H1 (cell line): ENCODE results near the gene SLC44A5. TPM values are rescaled to one million over a fixed set of nuclear protein-coding genes. Genes with fewer than 3 reads are reported as not detected.

Experiments used
- CTCF ChIA-PET: fragments of 300-600 bp; sonication (Branson Sonifier 250); formaldehyde crosslinking; loops from one replicate; lab custom pipeline; 2021; ENCODE audit not compliant: partially characterized antibody; lab: Charles Lee
- POLR2A ChIA-PET: fragments of 300-600 bp; sonication (Branson Sonifier 250); formaldehyde crosslinking; loops from one replicate; lab custom pipeline; 2021; ENCODE audit warnings: inconsistent platforms; ENCODE audit not compliant: partially characterized antibody; lab: Charles Lee
- DNase-seq, 2 experiments: peaks; one replicate each; pipeline versions ENCODE4 v3.0.0 to v3.0.0-alpha.2; 2010 to 2022; ENCODE audit warnings: low spot score in 2 of 2, low read depth in 1 of 2, mixed read lengths in 1 of 2
- FAIRE-seq: peaks from 2 replicates; lab custom pipeline; 2011; peaks lifted over from hg19 to GRCh38; lab: Jason Lieb, UNC
- H2AFZ ChIP-seq: 2 replicates; pipeline ENCODE4 v1.8.1; 2012; ENCODE audit warnings: low read length, inconsistent platforms
- H2AK5ac ChIP-seq: 2 replicates; pipeline ENCODE4 v1.6.1; 2013; ENCODE audit warnings: low read depth, low read length
- H2BK120ac ChIP-seq: replicated peaks from 2 replicates; pipeline ENCODE3; 2013; ENCODE audit warnings: low read depth, low read length, inconsistent platforms
- H2BK12ac ChIP-seq: 2 replicates; pipeline ENCODE4 v1.6.1; 2013; ENCODE audit warnings: low read depth, low read length
- H2BK15ac ChIP-seq: 2 replicates; pipeline ENCODE4 v1.6.1; 2013; ENCODE audit warnings: low read length
- H2BK20ac ChIP-seq: 2 replicates; pipeline ENCODE4 v1.6.1; 2013; ENCODE audit warnings: low read length
- H2BK5ac ChIP-seq: 2 replicates; pipeline ENCODE4 v1.6.1; 2013; ENCODE audit warnings: low read depth, low read length
- H3K14ac ChIP-seq: 2 replicates; pipeline ENCODE4 v1.6.1; 2013; ENCODE audit warnings: inconsistent platforms; ENCODE audit not compliant: insufficient read length
- H3K18ac ChIP-seq: 2 replicates; pipeline ENCODE4 v1.6.1; 2013; ENCODE audit warnings: low read length; ENCODE audit errors: extremely low read depth
- H3K23ac ChIP-seq: 2 replicates; pipeline ENCODE4 v1.6.1; 2013; ENCODE audit warnings: inconsistent platforms; ENCODE audit not compliant: insufficient read length
- H3K23me2 ChIP-seq: 2 replicates; pipeline ENCODE4 v1.6.1; 2013; ENCODE audit warnings: low read depth, low read length
- H3K27ac ChIP-seq: 2 replicates; pipeline ENCODE4 v1.6.1; 2011; ENCODE audit warnings: low read depth, low read length, inconsistent platforms
- H3K27me3 ChIP-seq, 4 experiments: replicated peaks in 1 of 4; 1 replicate in 1 of 4; 2 replicates in 3 of 4; pipeline versions ENCODE4 v1.6.1 to v1.8.1; 2011 to 2013; ENCODE audit warnings: low read length in 3 of 4, mild to moderate bottlenecking in 3 of 4, inconsistent platforms in 2 of 4, mixed read lengths in 2 of 4, moderate library complexity in 1 of 4; ENCODE audit not compliant: control insufficient read depth in 3 of 4, insufficient read depth in 3 of 4; ENCODE audit errors: extremely low read depth in 1 of 4
- H3K36me3 ChIP-seq, 4 experiments: 2 replicates each; pipeline versions ENCODE4 v1.6.1 to v1.8.1; 2011 to 2013; ENCODE audit warnings: mild to moderate bottlenecking in 4 of 4, low read length in 3 of 4, moderate library complexity in 2 of 4, control low read depth in 1 of 4, inconsistent platforms in 1 of 4; ENCODE audit not compliant: insufficient read depth in 4 of 4, control insufficient read depth in 2 of 4
- H3K4ac ChIP-seq: replicated peaks from 2 replicates; pipeline ENCODE3; 2013; ENCODE audit warnings: low read length, low read depth, mixed read lengths, inconsistent platforms; ENCODE audit not compliant: insufficient read length
- H3K4me1 ChIP-seq, 4 experiments: replicated peaks in 1 of 4; 1 replicate in 1 of 4; 2 replicates in 3 of 4; pipeline versions ENCODE4 v1.6.1 to v1.8.1; 2011 to 2013; ENCODE audit warnings: low read length in 3 of 4, inconsistent platforms in 2 of 4, mixed read lengths in 1 of 4; ENCODE audit not compliant: insufficient read depth in 4 of 4, control insufficient read depth in 3 of 4
- H3K4me2 ChIP-seq, 2 experiments: 2 replicates each; pipeline versions ENCODE4 v1.6.1 to v1.8.1; 2011 to 2013; ENCODE audit warnings: low read depth in 2 of 2, low read length in 2 of 2, control low read depth in 1 of 2, inconsistent platforms in 1 of 2, mild to moderate bottlenecking in 1 of 2; ENCODE audit not compliant: insufficient read depth in 1 of 2
- H3K4me3 ChIP-seq, 4 experiments: fragments of 200-600, 300-600 bp in 1 of 4; sonication (generic), shearing (Covaris generic), sonication (Bioruptor Twin) in 1 of 4; 2 replicates each; pipeline versions ENCODE4 v1.5.1 to v1.8.1; 2011 to 2016; ENCODE audit warnings: low read length in 4 of 4, low read depth in 3 of 4, control low read depth in 2 of 4, inconsistent platforms in 2 of 4, mild to moderate bottlenecking in 2 of 4, mixed read lengths in 1 of 4, moderate library complexity in 1 of 4; ENCODE audit not compliant: insufficient read depth in 2 of 4; ENCODE audit errors: extremely low read depth in 1 of 4
- H3K56ac ChIP-seq: replicated peaks from 2 replicates; pipeline ENCODE3; 2013; ENCODE audit warnings: low read depth, mild to moderate bottlenecking, mixed read lengths, low read length, inconsistent platforms; ENCODE audit not compliant: insufficient read length
- H3K79me1 ChIP-seq: 2 replicates; pipeline ENCODE4 v1.6.1; 2013; ENCODE audit warnings: low read depth, low read length, control low read depth
- H3K79me2 ChIP-seq, 2 experiments: 2 replicates each; pipeline versions ENCODE4 v1.6.1 to v1.8.1; 2012 to 2013; ENCODE audit warnings: low read length in 2 of 2, mild to moderate bottlenecking in 2 of 2, inconsistent platforms in 1 of 2; ENCODE audit not compliant: insufficient read depth in 2 of 2, control insufficient read depth in 1 of 2
- H3K9ac ChIP-seq, 4 experiments: replicated peaks in 1 of 4; 1 replicate in 1 of 4; 2 replicates in 3 of 4; pipeline versions ENCODE4 v1.6.1 to v1.8.1; 2011 to 2013; ENCODE audit warnings: low read depth in 3 of 4, low read length in 3 of 4, control low read depth in 2 of 4, mild to moderate bottlenecking in 2 of 4, moderate library complexity in 2 of 4, inconsistent platforms in 1 of 4; ENCODE audit errors: extremely low read depth in 1 of 4
- H3K9me3 ChIP-seq, 2 experiments: 2 replicates each; pipeline versions ENCODE4 v1.6.1 to v1.8.1; 2012 to 2013; ENCODE audit warnings: mild to moderate bottlenecking in 2 of 2, moderate library complexity in 2 of 2, control low read depth in 1 of 2, inconsistent platforms in 1 of 2, low read depth in 1 of 2, low read length in 1 of 2, mixed read lengths in 1 of 2; ENCODE audit not compliant: insufficient read depth in 2 of 2
- H4K20me1 ChIP-seq, 2 experiments: replicated peaks in 1 of 2; 2 replicates each; pipeline versions ENCODE3 to v1.8.1; 2011 to 2013; ENCODE audit warnings: inconsistent platforms in 2 of 2, low read length in 2 of 2, mild to moderate bottlenecking in 1 of 2; ENCODE audit not compliant: insufficient read depth in 2 of 2, control insufficient read depth in 1 of 2
- H4K5ac ChIP-seq: 2 replicates; pipeline ENCODE4 v1.6.1; 2013; ENCODE audit warnings: low read length, low read depth, mixed read lengths, inconsistent platforms; ENCODE audit not compliant: insufficient read length
- H4K8ac ChIP-seq: 2 replicates; pipeline ENCODE4 v1.8.0; 2013; ENCODE audit warnings: mild to moderate bottlenecking, moderate library complexity, low read length, inconsistent platforms; ENCODE audit not compliant: insufficient read depth; ENCODE audit errors: extremely low read depth
- H4K91ac ChIP-seq: replicated peaks from 2 replicates; pipeline ENCODE3; 2013; ENCODE audit warnings: low read length, mixed read lengths, inconsistent platforms; ENCODE audit not compliant: insufficient read length
- JUND ChIP-seq: IDR thresholded peaks from 2 replicates; pipeline ENCODE4 v1.6.1; 2011; ENCODE audit warnings: mild to moderate bottlenecking, improper control_type of control experiment, low read length
- MAFK ChIP-seq: IDR thresholded peaks from 2 replicates; pipeline ENCODE4 v1.6.1; 2012; ENCODE audit warnings: low read depth, mild to moderate bottlenecking, improper control_type of control experiment, low read length
- whole genome bisulfite sequencing, 2 experiments: shearing (Covaris generic) in 1 of 2; methylation state at CpG; one replicate each; pipeline versions ENCODE4 v1.1.6 to v1.1.7; 2013 to 2015; ENCODE audit warnings: low lambda C conversion rate in 2 of 2, mixed read lengths in 2 of 2, inconsistent platforms in 1 of 2, low coverage in 1 of 2, missing lambda C conversion rate in 1 of 2; ENCODE audit not compliant: insufficient replicate concordance in 2 of 2, insufficient coverage in 1 of 2, insufficient read length in 1 of 2; ENCODE audit errors: extremely low coverage in 1 of 2, missing lambda C conversion rate in 1 of 2; 5-methylcytosine and 5-hydroxymethylcytosine counted together
- polyA plus RNA-seq, 7 experiments: library from polyadenylated mRNA; depleted of rRNA in 3 of 7; stranded (reverse) in 5 of 7; unstranded in 2 of 7; fragments of >200 nt in 5 of 7; fragments of 200-250 nt in 2 of 7; gene quantifications; 1 replicate in 5 of 7; 2 replicates in 1 of 7; 4 replicates in 1 of 7; pipeline versions ENCODE4 v1.2.1 to v1.2.3, GENCODE V29; 2011 to 2013; ENCODE audit warnings: missing spikeins in 2 of 7, mixed read lengths in 2 of 7
- total RNA-seq: library from RNA; stranded (reverse); fragmentation: NEBNext Ultra II Directional; extraction: Animal tissue kit (Norgen Biotek cat#: 25700); gene quantifications from 2 replicates; pipeline ENCODE4 v1.2.1, GENCODE V29; 2021

The SLC44A5 gene
- total and polyA plus RNA-seq, 2 of the 8 experiments (the other 6 are each of a cell fraction or from before 2014, with no cell fraction given), result 1.8 to 3.3 TPM

DNA sequence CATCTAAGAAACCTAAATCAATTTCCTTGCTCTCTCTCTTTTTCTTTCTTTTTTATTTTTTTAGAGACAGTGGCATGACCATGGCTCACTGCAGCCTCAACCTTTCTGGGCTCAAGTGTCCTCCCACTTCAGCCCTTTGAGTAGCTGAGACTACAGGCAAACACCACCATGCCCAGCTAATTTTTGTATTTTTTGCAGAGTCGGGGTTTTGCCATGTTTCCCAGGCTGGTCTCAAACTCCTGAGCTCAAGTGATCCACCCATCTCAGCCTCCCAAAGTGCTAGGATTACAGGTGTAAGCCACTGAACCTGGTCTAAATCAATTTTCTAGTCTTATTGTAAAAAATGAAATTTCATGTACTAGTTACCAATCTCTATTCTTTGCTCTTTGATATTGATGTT is 367.8 kb downstream of the SLC44A5 start:
- no peak overlapping the region for H2AK5ac ChIP-seq

More for the DNA sequence above, 367.8 kb downstream of the SLC44A5 start:
- Histone ChIP-seq H3K18ac (no peak overlapping the region), H3K4ac (no peak overlapping the region), H3K27ac (no peak overlapping the region), H3K79me2 (no peaks in the 10 kb centered on the region), H3K36me3 (no peaks in the 10 kb centered on the region), H3K27me3 (no peaks in the 10 kb centered on the region), H2BK20ac (no peak overlapping the region), H4K8ac (no peak overlapping the region), H3K4me3 (no peak overlapping the region), H4K5ac (no peak overlapping the region), H3K23ac (no peak overlapping the region), H2AFZ (no peak overlapping the region), H2BK5ac (no peak overlapping the region), H3K4me1 (no peaks in the 10 kb centered on the region), H3K23me2 (no peaks in the 10 kb centered on the region; the same call in 1 of the 2 replicates), H3K14ac (no peak overlapping the region), H3K79me1 (no peaks in the 10 kb centered on the region), H2BK12ac (no peak overlapping the region), H4K91ac (no peak overlapping the region), H3K56ac (no peak overlapping the region), H3K4me2 (no peak overlapping the region), H4K20me1 (no peaks in the 10 kb centered on the region), H3K9me3 (no peaks in the 10 kb centered on the region), H2BK15ac (no peak overlapping the region), H2BK120ac (no peak overlapping the region), H3K9ac (no peak overlapping the region)
- ChIA-PET POLR2A (no interaction called here), CTCF (interaction anchor here (1.3 to 2.1 kb wide), 4 partner anchors 8 to 21 kb away, joined by 4 to 13 read pairs (median 7); no protein-coding TSS in a partner anchor)
- peak; percentile 41; the same call in 1 of the 2 replicates for TF ChIP-seq MAFK
- no peak for TF ChIP-seq JUND
- DNase-seq, result no peak
- WGBS, 2 experiments, result 87% methylated on average over 1 of the region's 1 CpG; no CpG with 5 or more reads in 1 of the 2 experiments
- FAIRE-seq, result no peak
